Vagina (tissue), 2 donors: ENCODE measurements around the gene ZNF337. TPM values are rescaled to one million over a fixed set of nuclear protein-coding genes. Genes with fewer than 3 reads are reported as not detected.

Source experiments
- DNase-seq, 2 donors: peaks; one replicate each; pipeline ENCODE4 v3.0.0-alpha.2; 2017; ENCODE audit errors: extremely low spot score in 2 of 2
- H3K27ac ChIP-seq: fragments of 200-600 bp; sonication (generic); one replicate; pipeline ENCODE4 v1.5.1; 2019
- H3K27me3 ChIP-seq: fragments of 200-600 bp; sonication (generic); one replicate; pipeline ENCODE4 v1.5.1; 2019
- H3K36me3 ChIP-seq, 2 donors: fragments of 200-600 bp; sonication (generic); one replicate each; pipeline ENCODE4 v1.5.1; 2017 to 2019
- H3K4me1 ChIP-seq: fragments of 200-600 bp; sonication (generic); one replicate; pipeline ENCODE4 v1.5.1; 2019
- H3K4me3 ChIP-seq, 2 donors: fragments of 200-600 bp; sonication (generic); 1 replicate in 1 of 2; 2 replicates in 1 of 2; pipeline ENCODE4 v1.5.1; 2016 to 2019
- H3K9me3 ChIP-seq: fragments of 200-600 bp; sonication (generic); one replicate; pipeline ENCODE4 v1.5.1; 2019
- POLR2A ChIP-seq, 2 donors: fragments of 450-650 bp; IDR thresholded peaks; one replicate each; pipeline ENCODE4 v1.6.1; 2017; ENCODE audit warnings: antibody characterized with exemption in 2 of 2, mild to moderate bottlenecking in 2 of 2, moderate library complexity in 2 of 2
- POLR2AphosphoS5 ChIP-seq, 2 donors: sonication (generic); formaldehyde crosslinking; IDR thresholded peaks; one replicate each; pipeline ENCODE4 v1.9.0; 2017; ENCODE audit warnings: antibody characterized with exemption in 2 of 2, mild to moderate bottlenecking in 2 of 2, low read depth in 1 of 2; ENCODE audit not compliant: insufficient read depth in 1 of 2
- intact Hi-C: fragments of 100-400 bp; cut with DNase I; formaldehyde crosslinking; loops from one replicate; pipeline ENCODE4 v1.15.1; 2023
- total RNA-seq: library from RNA; depleted of rRNA; stranded (reverse); fragments of >200 nt; gene quantifications from one replicate; pipeline ENCODE4 v1.2.3, GENCODE V29; 2016
- TF ChIP-seq, protein P1 (sequence below), 3 experiments: fragments of 450-650 bp in 2 of 3; fragments of 200-600 bp in 1 of 3; sonication (generic) in 1 of 3; IDR thresholded peaks; one replicate each; pipeline ENCODE4 v1.5.1; 2017 to 2019; ENCODE audit warnings: antibody characterized with exemption in 3 of 3, mild to moderate bottlenecking in 2 of 3, moderate library complexity in 2 of 3

ZNF337 gene
- total RNA-seq, result 20.1 TPM

DNA sequence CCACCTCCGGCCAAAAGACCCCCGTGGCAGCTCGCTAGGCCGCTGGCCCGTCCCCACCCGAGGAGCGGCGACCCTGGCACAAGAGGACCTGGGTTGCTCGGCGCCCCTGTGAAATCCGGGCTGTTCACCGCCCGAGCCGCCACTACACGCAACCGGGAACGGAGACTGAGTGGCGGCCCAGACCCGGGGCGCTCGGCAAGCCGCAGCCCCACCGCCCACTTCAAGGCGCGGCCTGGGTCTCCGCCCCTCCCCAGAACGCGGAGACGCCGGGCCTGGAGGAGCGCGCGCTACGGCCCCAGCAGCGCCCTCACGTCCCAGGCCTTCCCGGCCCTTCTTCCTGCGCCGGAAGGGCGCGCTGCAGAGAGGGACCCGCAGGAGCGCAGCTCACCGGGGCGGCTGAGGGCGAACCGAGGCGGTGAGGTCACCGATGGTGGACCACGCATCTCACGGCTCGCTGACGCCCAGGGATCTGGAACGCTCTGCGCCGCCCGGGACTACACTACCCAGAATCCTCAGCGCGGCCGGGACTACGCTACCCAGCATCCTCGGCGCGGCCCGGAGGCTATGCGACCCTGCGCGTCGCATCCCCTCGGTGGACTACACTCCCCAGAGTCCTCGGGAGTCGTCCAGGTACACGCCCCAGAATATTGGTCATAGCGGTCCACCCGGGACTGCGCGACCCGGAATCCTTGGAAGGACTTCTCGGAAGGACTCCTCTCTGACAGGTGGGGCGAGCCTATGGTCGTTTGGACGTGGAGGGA is at the start of gene ZNF337:
TSS of gene ZNF337 (minus strand) at position 483 of the 761 bp plus-strand sequence. CDS start 10,436 bp downstream, outside the sequence.
- Histone ChIP-seq H3K36me3 (no peaks in the 10 kb centered on the region), H3K27ac (peak within 1 kb of the TSS; percentile 87), H3K9me3 (no peaks in the 10 kb centered on the region), H3K4me1 (peaks cover 29% of the 10 kb centered on the region), H3K27me3 (no peaks in the 10 kb centered on the region), H3K4me3 (peak within 1 kb of the TSS; percentile 94 to 95)
- TF ChIP-seq, protein P1, sequence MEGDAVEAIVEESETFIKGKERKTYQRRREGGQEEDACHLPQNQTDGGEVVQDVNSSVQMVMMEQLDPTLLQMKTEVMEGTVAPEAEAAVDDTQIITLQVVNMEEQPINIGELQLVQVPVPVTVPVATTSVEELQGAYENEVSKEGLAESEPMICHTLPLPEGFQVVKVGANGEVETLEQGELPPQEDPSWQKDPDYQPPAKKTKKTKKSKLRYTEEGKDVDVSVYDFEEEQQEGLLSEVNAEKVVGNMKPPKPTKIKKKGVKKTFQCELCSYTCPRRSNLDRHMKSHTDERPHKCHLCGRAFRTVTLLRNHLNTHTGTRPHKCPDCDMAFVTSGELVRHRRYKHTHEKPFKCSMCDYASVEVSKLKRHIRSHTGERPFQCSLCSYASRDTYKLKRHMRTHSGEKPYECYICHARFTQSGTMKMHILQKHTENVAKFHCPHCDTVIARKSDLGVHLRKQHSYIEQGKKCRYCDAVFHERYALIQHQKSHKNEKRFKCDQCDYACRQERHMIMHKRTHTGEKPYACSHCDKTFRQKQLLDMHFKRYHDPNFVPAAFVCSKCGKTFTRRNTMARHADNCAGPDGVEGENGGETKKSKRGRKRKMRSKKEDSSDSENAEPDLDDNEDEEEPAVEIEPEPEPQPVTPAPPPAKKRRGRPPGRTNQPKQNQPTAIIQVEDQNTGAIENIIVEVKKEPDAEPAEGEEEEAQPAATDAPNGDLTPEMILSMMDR (IDR thresholded peaks at IDR 0.05), result no peak
- peak in 1 of 2 donors; percentile 58 for TF ChIP-seq POLR2A (IDR thresholded peaks at IDR 0.05)
- peak; percentile 95 to 97 for TF ChIP-seq POLR2AphosphoS5 (IDR thresholded peaks at IDR 0.05; ENCODE audit: insufficient read depth in 1 of 2, low read depth in 1 of 2)
- DNase-seq, result peak in 1 of 2 donors; percentile 96
- intact Hi-C loops, result no loop called here

GRCh38 chr20:25745738-25746137 is 49.1 kb upstream of the ZNF337 start:
- intact Hi-C loops, result no loop called here
- no peak for DNase-seq
- Histone ChIP-seq H3K4me1 (no peaks in the 10 kb centered on the region), H3K4me3 (no peak overlapping the region), H3K27ac (no peak overlapping the region), H3K36me3 (no peaks in the 10 kb centered on the region), H3K27me3 (no peaks in the 10 kb centered on the region), H3K9me3 (no peaks in the 10 kb centered on the region)
- TF ChIP-seq POLR2A (IDR thresholded peaks at IDR 0.05) (no peak), POLR2AphosphoS5 (IDR thresholded peaks at IDR 0.05; ENCODE audit: insufficient read depth in 1 of 2, low read depth in 1 of 2) (no peak)
- TF ChIP-seq, protein P1 (IDR thresholded peaks at IDR 0.05), result no peak

DNA sequence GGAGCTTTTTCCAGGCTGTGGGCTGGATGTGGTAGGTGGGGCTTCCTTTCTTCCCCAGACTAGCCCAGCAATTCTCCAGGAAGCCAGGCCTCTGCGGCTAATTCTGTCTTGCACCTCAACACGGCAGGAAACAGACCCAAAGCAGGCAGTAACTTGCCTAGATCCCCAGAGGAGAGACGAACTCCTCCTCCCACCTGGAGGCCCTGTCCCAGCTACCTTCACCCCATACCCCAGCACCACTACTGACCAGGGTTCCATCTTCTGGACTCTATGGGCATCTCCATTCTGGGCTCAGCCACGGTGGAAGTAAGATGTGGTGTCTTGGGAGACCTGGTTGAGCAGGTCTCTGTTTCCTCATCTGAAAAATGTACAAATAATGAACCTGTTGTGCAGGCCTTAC is 48.4 kb upstream of the ZNF337 start:
- Histone ChIP-seq H3K36me3 (no peaks in the 10 kb centered on the region), H3K4me1 (no peaks in the 10 kb centered on the region), H3K27ac (no peak overlapping the region), H3K9me3 (no peaks in the 10 kb centered on the region), H3K27me3 (no peaks in the 10 kb centered on the region), H3K4me3 (no peak overlapping the region)
- TF ChIP-seq, protein P1 (IDR thresholded peaks at IDR 0.05), result no peak
- TF ChIP-seq POLR2A (IDR thresholded peaks at IDR 0.05) (no peak), POLR2AphosphoS5 (IDR thresholded peaks at IDR 0.05; ENCODE audit: insufficient read depth in 1 of 2, low read depth in 1 of 2) (no peak)
- DNase-seq, result no peak
- intact Hi-C loops, result no loop called here

GRCh38 chr20:25744261-25744660 is 47.6 kb upstream of the ZNF337 start:
- no peak for DNase-seq
- Histone ChIP-seq H3K27ac (no peak overlapping the region), H3K4me1 (no peaks in the 10 kb centered on the region), H3K4me3 (no peak overlapping the region), H3K36me3 (no peaks in the 10 kb centered on the region), H3K9me3 (no peaks in the 10 kb centered on the region), H3K27me3 (no peaks in the 10 kb centered on the region)
- intact Hi-C loops, result no loop called here
- TF ChIP-seq POLR2A (IDR thresholded peaks at IDR 0.05) (no peak), POLR2AphosphoS5 (IDR thresholded peaks at IDR 0.05; ENCODE audit: insufficient read depth in 1 of 2, low read depth in 1 of 2) (no peak)
- TF ChIP-seq, protein P1 (IDR thresholded peaks at IDR 0.05), result no peak

- Histone ChIP-seq H3K4me1 (no peaks in the 10 kb centered on the region), H3K36me3 (no peaks in the 10 kb centered on the region), H3K27ac (no peak overlapping the region), H3K4me3 (no peak overlapping the region), H3K9me3 (no peaks in the 10 kb centered on the region), H3K27me3 (no peaks in the 10 kb centered on the region)
- TF ChIP-seq, protein P1 (IDR thresholded peaks at IDR 0.05), result no peak
- no peak for TF ChIP-seq POLR2A (IDR thresholded peaks at IDR 0.05)
- TF ChIP-seq POLR2AphosphoS5 (IDR thresholded peaks at IDR 0.05; ENCODE audit: insufficient read depth in 1 of 2, low read depth in 1 of 2), result no peak
- intact Hi-C loops, result no loop called here
- DNase-seq, result no peak
Observed at GRCh38 chr20:25741088-25741487, 44.4 kb upstream of the ZNF337 start.
